Neural progenitor cell (in vitro differentiated cells): Measurements from ENCODE around the gene ADAMTSL2. TPM values are rescaled to one million over a fixed set of nuclear protein-coding genes. Genes with fewer than 3 reads are reported as not detected.

Experiments
- DNase-seq: peaks from one replicate; pipeline ENCODE4 v3.0.0-alpha.2; 2016; ENCODE audit warnings: low spot score
- H2AFZ ChIP-seq: fragments of 200-600 bp; sonication (generic); replicated peaks from 2 replicates; pipeline ENCODE4 v1.6.1; 2016; ENCODE audit warnings: antibody characterized with exemption
- H3F3A ChIP-seq: fragments of 200-600 bp; sonication (generic); 2 replicates; pipeline ENCODE4 v1.6.1; 2016; ENCODE audit warnings: antibody characterized with exemption, low read depth
- H3K27ac ChIP-seq: fragments of 200-600 bp; sonication (generic); 2 replicates; pipeline ENCODE4 v1.5.1; 2016; ENCODE audit warnings: mild to moderate bottlenecking
- H3K27me3 ChIP-seq: fragments of 200-600 bp; sonication (generic); 2 replicates; pipeline ENCODE4 v1.6.1; 2016; ENCODE audit warnings: mild to moderate bottlenecking, moderate library complexity
- H3K36me3 ChIP-seq: fragments of 200-600 bp; sonication (generic); 2 replicates; pipeline ENCODE4 v1.5.1; 2016
- H3K4me1 ChIP-seq: fragments of 200-600 bp; sonication (generic); 2 replicates; pipeline ENCODE4 v1.6.1; 2016; ENCODE audit warnings: mixed run types
- H3K4me2 ChIP-seq: fragments of 200-600 bp; sonication (generic); 2 replicates; pipeline ENCODE4 v1.6.1; 2016
- H3K4me3 ChIP-seq: fragments of 200-600 bp; sonication (generic); 2 replicates; pipeline ENCODE4 v1.5.1; 2016
- H3K79me2 ChIP-seq: fragments of 200-600 bp; sonication (generic); 2 replicates; pipeline ENCODE4 v1.6.1; 2016; ENCODE audit warnings: low read depth
- H3K9ac ChIP-seq: fragments of 200-600 bp; sonication (generic); 2 replicates; pipeline ENCODE4 v1.6.1; 2016
- H3K9me3 ChIP-seq: fragments of 200-600 bp; sonication (generic); 2 replicates; pipeline ENCODE4 v1.5.1; 2016; ENCODE audit warnings: low read depth
- H4K20me1 ChIP-seq: fragments of 200-600 bp; sonication (generic); 2 replicates; pipeline ENCODE4 v1.6.1; 2016; ENCODE audit warnings: low read depth
- H3K27ac Mint-ChIP-seq: 3 replicates; pipeline ENCODE4 v1.8.0; 2021; ENCODE audit warnings: mixed read lengths
- H3K27me3 Mint-ChIP-seq: 2 replicates; pipeline ENCODE4 v1.8.0; 2022; ENCODE audit warnings: low read depth, mild to moderate bottlenecking, inconsistent platforms, moderate library complexity, mixed read lengths; ENCODE audit not compliant: insufficient read depth
- H3K36me3 Mint-ChIP-seq: 3 replicates; pipeline ENCODE4 v1.8.0; 2021; ENCODE audit warnings: mixed read lengths
- H3K4me1 Mint-ChIP-seq: 3 replicates; pipeline ENCODE4 v1.8.0; 2021; ENCODE audit warnings: mixed read lengths
- H3K4me3 Mint-ChIP-seq: 3 replicates; pipeline ENCODE4 v1.8.0; 2021; ENCODE audit warnings: mild to moderate bottlenecking, moderate library complexity, mixed read lengths
- H3K9me3 Mint-ChIP-seq: 3 replicates; pipeline ENCODE4 v1.8.0; 2020; ENCODE audit warnings: mixed read lengths
- EZH2 ChIP-seq: fragments of 200-600 bp; sonication (generic); IDR thresholded peaks from 2 replicates; pipeline ENCODE4 v1.6.1; 2017; ENCODE audit warnings: antibody characterized with exemption, mild to moderate bottlenecking, moderate library complexity
- EZH2phosphoT487 ChIP-seq: fragments of 200-600 bp; sonication (generic); IDR thresholded peaks from 2 replicates; pipeline ENCODE4 v1.6.1; 2017; ENCODE audit warnings: antibody characterized with exemption
- total RNA-seq: library from RNA; depleted of rRNA; stranded (reverse); fragments of >200 nt; gene quantifications from 2 replicates; pipeline ENCODE4 v1.2.3, GENCODE V29; 2015; ENCODE audit warnings: low replicate concordance
- TF ChIP-seq, protein P1 (sequence below): fragments of 200-600 bp; sonication (generic); IDR thresholded peaks from 2 replicates; pipeline ENCODE4 v1.5.1; 2017; ENCODE audit warnings: antibody characterized with exemption, mild to moderate bottlenecking

Gene ADAMTSL2
- total RNA-seq, 1 donor from 2014 or later, result 0.30 TPM

DNA sequence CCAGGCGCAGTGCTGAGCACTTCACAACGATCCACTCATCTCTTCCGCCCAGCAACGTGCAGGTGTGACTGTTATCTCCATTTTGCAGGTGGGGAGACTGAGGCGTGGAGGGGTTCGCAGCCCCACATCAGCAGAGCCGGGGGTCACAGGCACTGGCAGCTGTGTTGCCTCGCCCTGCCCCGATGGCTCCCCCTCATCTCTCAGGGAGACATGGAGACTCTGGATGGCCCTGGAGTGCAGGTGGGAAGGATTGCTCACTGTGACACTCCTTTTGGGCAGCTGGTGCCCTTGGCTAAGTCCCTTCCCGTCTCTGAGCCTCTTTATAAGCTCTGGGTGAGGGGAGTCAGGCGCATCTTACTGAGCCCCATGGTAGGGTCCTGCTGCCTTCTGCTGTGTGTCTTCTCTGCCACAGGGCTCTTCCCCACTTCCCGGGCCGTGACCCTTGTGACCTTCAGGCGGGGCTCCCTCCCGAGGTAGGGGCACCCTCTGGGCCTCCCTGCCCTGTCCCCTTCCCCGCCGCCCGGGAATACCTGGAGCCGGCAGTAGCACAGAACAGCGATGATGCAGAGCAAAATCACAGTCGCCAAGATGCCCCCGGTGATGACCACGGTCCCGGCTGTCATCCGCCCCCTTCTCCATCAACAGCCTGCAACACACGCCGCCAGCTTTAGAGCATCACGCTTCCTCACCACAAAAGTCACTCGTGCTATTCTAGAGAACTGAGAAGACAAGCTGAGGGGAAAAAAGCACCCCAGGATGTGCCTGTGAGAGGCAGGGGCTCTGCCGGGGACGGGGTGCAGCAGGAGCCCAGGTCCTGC is 45.3 kb downstream of the ADAMTSL2 start:
- H3K36me3 Mint-ChIP-seq, result no peaks in the 10 kb centered on the region
- TF ChIP-seq EZH2phosphoT487, result no peak
- TF ChIP-seq, protein P1, sequence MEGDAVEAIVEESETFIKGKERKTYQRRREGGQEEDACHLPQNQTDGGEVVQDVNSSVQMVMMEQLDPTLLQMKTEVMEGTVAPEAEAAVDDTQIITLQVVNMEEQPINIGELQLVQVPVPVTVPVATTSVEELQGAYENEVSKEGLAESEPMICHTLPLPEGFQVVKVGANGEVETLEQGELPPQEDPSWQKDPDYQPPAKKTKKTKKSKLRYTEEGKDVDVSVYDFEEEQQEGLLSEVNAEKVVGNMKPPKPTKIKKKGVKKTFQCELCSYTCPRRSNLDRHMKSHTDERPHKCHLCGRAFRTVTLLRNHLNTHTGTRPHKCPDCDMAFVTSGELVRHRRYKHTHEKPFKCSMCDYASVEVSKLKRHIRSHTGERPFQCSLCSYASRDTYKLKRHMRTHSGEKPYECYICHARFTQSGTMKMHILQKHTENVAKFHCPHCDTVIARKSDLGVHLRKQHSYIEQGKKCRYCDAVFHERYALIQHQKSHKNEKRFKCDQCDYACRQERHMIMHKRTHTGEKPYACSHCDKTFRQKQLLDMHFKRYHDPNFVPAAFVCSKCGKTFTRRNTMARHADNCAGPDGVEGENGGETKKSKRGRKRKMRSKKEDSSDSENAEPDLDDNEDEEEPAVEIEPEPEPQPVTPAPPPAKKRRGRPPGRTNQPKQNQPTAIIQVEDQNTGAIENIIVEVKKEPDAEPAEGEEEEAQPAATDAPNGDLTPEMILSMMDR, result no peak
- TF ChIP-seq EZH2, result no peak
- Histone ChIP-seq H3K4me1 (peaks cover 33% of the 10 kb centered on the region), H3K9me3 (no peaks in the 10 kb centered on the region), H3K79me2 (no peaks in the 10 kb centered on the region), H2AFZ (no peak overlapping the region), H3K27ac (no peak overlapping the region), H3K4me2 (no peak overlapping the region), H3F3A (peaks cover 7% of the 10 kb centered on the region), H3K27me3 (no peaks in the 10 kb centered on the region), H3K9ac (no peak overlapping the region), H3K4me3 (no peak overlapping the region), H4K20me1 (no peaks in the 10 kb centered on the region), H3K36me3 (no peaks in the 10 kb centered on the region)
- no peak overlapping the region for H3K27ac Mint-ChIP-seq
- no peak for DNase-seq
- peaks cover 8% of the 10 kb centered on the region for H3K27me3 Mint-ChIP-seq
- H3K4me3 Mint-ChIP-seq, result no peak overlapping the region
- no peaks in the 10 kb centered on the region for H3K9me3 Mint-ChIP-seq
- peaks cover 62% of the 10 kb centered on the region for H3K4me1 Mint-ChIP-seq

DNA sequence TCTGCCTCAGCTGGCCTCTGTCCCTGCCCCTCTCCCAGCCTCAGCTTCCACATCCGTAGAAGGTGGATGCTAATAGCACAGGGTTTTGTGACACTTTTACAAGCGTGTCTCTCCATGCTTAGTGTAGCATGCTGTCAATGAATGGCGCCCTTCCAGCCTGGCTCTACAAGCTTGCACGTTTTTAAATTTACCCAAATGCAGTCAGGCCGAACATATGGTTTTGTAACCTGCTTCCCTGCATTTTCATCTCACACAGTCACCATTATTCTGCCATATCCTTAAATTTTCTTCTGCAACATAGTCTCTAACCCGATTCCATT is 45.9 kb downstream of the ADAMTSL2 start:
- no peak overlapping the region for H3K27ac Mint-ChIP-seq
- H3K27me3 Mint-ChIP-seq, result peaks cover 8% of the 10 kb centered on the region
- no peaks in the 10 kb centered on the region for H3K9me3 ChIP-seq
- H3K4me1 Mint-ChIP-seq, result peaks cover 65% of the 10 kb centered on the region
- H2AFZ ChIP-seq, result no peak overlapping the region
- no peak overlapping the region for H3K27ac ChIP-seq
- no peak overlapping the region for H3K9ac ChIP-seq
- H3K4me3 Mint-ChIP-seq, result no peak overlapping the region
- TF ChIP-seq EZH2 (no peak), EZH2phosphoT487 (no peak)
- TF ChIP-seq, protein P1, result no peak
- no peak overlapping the region for H3K4me2 ChIP-seq
- no peaks in the 10 kb centered on the region for H3K36me3 Mint-ChIP-seq
- no peak for DNase-seq
- H3F3A ChIP-seq, result peaks cover 8% of the 10 kb centered on the region
- H3K9me3 Mint-ChIP-seq, result no peaks in the 10 kb centered on the region
- peaks cover 38% of the 10 kb centered on the region for H3K4me1 ChIP-seq
- H3K36me3 ChIP-seq, result no peaks in the 10 kb centered on the region
- H3K27me3 ChIP-seq, result no peaks in the 10 kb centered on the region
- no peaks in the 10 kb centered on the region for H4K20me1 ChIP-seq
- H3K79me2 ChIP-seq, result no peaks in the 10 kb centered on the region
- no peak overlapping the region for H3K4me3 ChIP-seq

DNA sequence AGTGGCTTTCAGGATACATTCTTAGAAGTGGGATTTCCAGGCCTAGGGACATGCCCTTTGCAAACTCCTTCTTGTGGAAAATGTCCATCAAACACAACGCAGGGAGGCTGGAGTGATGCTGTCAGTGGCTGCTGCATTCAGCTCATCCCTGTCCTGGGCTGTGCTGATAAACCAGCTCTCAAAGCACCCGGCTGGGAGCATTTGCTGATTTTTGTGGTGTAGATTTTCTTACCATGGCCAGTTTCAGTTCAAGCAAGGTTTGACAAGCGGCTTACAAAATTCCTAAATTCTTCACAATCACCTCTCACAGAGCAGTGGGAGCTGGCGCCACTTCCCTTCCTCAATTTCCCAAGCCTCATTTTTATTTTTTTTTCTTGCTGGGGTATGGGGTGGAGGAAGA is 46.5 kb downstream of the ADAMTSL2 start:
- H3K4me3 Mint-ChIP-seq, result no peak overlapping the region
- peaks cover 8% of the 10 kb centered on the region for H3F3A ChIP-seq
- no peak for DNase-seq
- H3K79me2 ChIP-seq, result no peaks in the 10 kb centered on the region
- TF ChIP-seq EZH2phosphoT487 (no peak), EZH2 (no peak)
- TF ChIP-seq, protein P1, result no peak
- H3K9me3 ChIP-seq, result no peaks in the 10 kb centered on the region
- peaks cover 66% of the 10 kb centered on the region for H3K4me1 Mint-ChIP-seq
- no peak overlapping the region for H3K9ac ChIP-seq
- no peak overlapping the region for H3K27ac Mint-ChIP-seq
- H3K36me3 ChIP-seq, result no peaks in the 10 kb centered on the region
- no peak overlapping the region for H3K27ac ChIP-seq
- H3K27me3 ChIP-seq, result no peaks in the 10 kb centered on the region
- no peak overlapping the region for H3K4me3 ChIP-seq
- no peak overlapping the region for H3K4me2 ChIP-seq
- no peaks in the 10 kb centered on the region for H3K36me3 Mint-ChIP-seq
- no peak overlapping the region for H2AFZ ChIP-seq
- peaks cover 42% of the 10 kb centered on the region for H3K4me1 ChIP-seq
- no peaks in the 10 kb centered on the region for H4K20me1 ChIP-seq
- no peaks in the 10 kb centered on the region for H3K9me3 Mint-ChIP-seq
- peaks cover 10% of the 10 kb centered on the region for H3K27me3 Mint-ChIP-seq
